Muscle of leg (tissue), 16 donors: ENCODE measurements around the gene DSCAM. TPM values are rescaled to one million over a fixed set of nuclear protein-coding genes. Genes with fewer than 3 reads are reported as not detected.
"Not testable (repeated sequence)": the region's sequence is repeated elsewhere in the genome, so short reads cannot be mapped to it uniquely, and the experiment has no call there.

Experiments
- DNase-seq: peaks from one replicate; pipeline ENCODE4 v3.0.0; 2013
- H3K27ac ChIP-seq: one replicate; pipeline ENCODE4 v1.5.1; 2013; ENCODE audit warnings: mild to moderate bottlenecking, low read length, control low read depth
- H3K27me3 ChIP-seq: one replicate; pipeline ENCODE4 v1.6.1; 2013; ENCODE audit warnings: low read length; ENCODE audit not compliant: control insufficient read depth, insufficient read depth
- H3K36me3 ChIP-seq: one replicate; pipeline ENCODE4 v1.6.1; 2013; ENCODE audit warnings: low read length; ENCODE audit not compliant: control insufficient read depth, insufficient read depth
- H3K4me1 ChIP-seq: one replicate; pipeline ENCODE4 v1.6.1; 2013; ENCODE audit warnings: low read length; ENCODE audit not compliant: control insufficient read depth, insufficient read depth
- H3K4me3 ChIP-seq: one replicate; pipeline ENCODE4 v1.5.1; 2013; ENCODE audit warnings: low read length, control low read depth
- H3K9me3 ChIP-seq: replicated peaks from 2 replicates; pipeline ENCODE4 v1.6.1; 2013; ENCODE audit warnings: low read depth, low read length; ENCODE audit not compliant: control insufficient read depth
- WGBS: methylation state at CpG from one replicate; pipeline ENCODE4 v1.1.5; 2013; ENCODE audit warnings: missing lambda C conversion rate; ENCODE audit not compliant: insufficient coverage; 5-methylcytosine and 5-hydroxymethylcytosine counted together
- long read RNA-seq, 11 donors: transcript quantifications; one replicate each; lab custom pipeline, GENCODE V29; 2026
- polyA plus RNA-seq, 8 donors: library from polyadenylated mRNA; unstranded; fragments of 120-200 nt; gene quantifications; one replicate each; pipeline versions ENCODE4 v1.2.1 to v1.2.3, GENCODE V29; 2013; ENCODE audit warnings: inconsistent platforms in 1 of 8, low replicate concordance in 1 of 8; ENCODE audit not compliant: insufficient read length in 8 of 8, insufficient read depth in 1 of 8
- total RNA-seq: library from RNA; stranded (reverse); fragments of 120-200 nt; gene quantifications from one replicate; pipeline ENCODE4 v1.2.4, GENCODE V29; 2013

The DSCAM gene
- total RNA-seq (1.9 TPM), polyA plus RNA-seq (1 to 10 TPM in 6 of 8 donors, under 1 TPM in 2; 0.89 to 2.0 (median 1.2) TPM)
- long read RNA-seq, donor 1: 0 reads
- long read RNA-seq, donor 2: 0 reads
- long read RNA-seq, donor 3: 0 reads
- long read RNA-seq, donor 4: 0 reads
- long read RNA-seq, donor 5: 0 reads
- long read RNA-seq, donor 6: 0 reads
- long read RNA-seq, donor 7: 0 reads
- long read RNA-seq, donor 8: 0 reads
- long read RNA-seq, donor 9: 0 reads
- long read RNA-seq, donor 10: 0 reads
- long read RNA-seq, donor 11: 0 reads

- no peaks in the 10 kb centered on the region for H3K36me3 ChIP-seq
- no peak for DNase-seq
- 1% methylated on average over 77 of the region's 94 CpGs for WGBS
- peak within 1 kb of the TSS; percentile 29 for H3K27ac ChIP-seq
- H3K27me3 ChIP-seq: peaks cover 31% of the 10 kb centered on the region
- peak within 1 kb of the TSS; percentile 31 for H3K4me3 ChIP-seq
- H3K4me1 ChIP-seq: peaks cover 3% of the 10 kb centered on the region
- no peaks in the 10 kb centered on the region for H3K9me3 ChIP-seq
Observed at GRCh38 chr21:40846587-40847411, at the start of gene DSCAM. Gene DSCAM, minus strand, starts transcription at chr21:40847158. Its CDS starts 497 bp downstream, at chr21:40846661.

GRCh38 chr21:40895697-40896096 lies 48.7 kb upstream of the DSCAM start:
- H3K36me3 ChIP-seq, H3K4me1 ChIP-seq, H3K9me3 ChIP-seq, H3K27ac ChIP-seq, H3K4me3 ChIP-seq, DNase-seq, H3K27me3 ChIP-seq: not testable (repeated sequence)
- WGBS: no CpG with 5 or more reads among the region's 3 CpGs

GRCh38 chr21:40886931-40887330 lies 40.0 kb upstream of the DSCAM start:
- H3K36me3 ChIP-seq: no peaks in the 10 kb centered on the region
- no peaks in the 10 kb centered on the region for H3K9me3 ChIP-seq
- no peaks in the 10 kb centered on the region for H3K4me1 ChIP-seq
- no peaks in the 10 kb centered on the region for H3K27me3 ChIP-seq
- no peak overlapping the region for H3K4me3 ChIP-seq
- no peak for DNase-seq
- no peak overlapping the region for H3K27ac ChIP-seq
- WGBS: 79% methylated on average over 2 of the region's 4 CpGs

GRCh38 chr21:40886006-40886405 lies 39.0 kb upstream of the DSCAM start:
- no peak for DNase-seq
- no peaks in the 10 kb centered on the region for H3K9me3 ChIP-seq
- no peaks in the 10 kb centered on the region for H3K27me3 ChIP-seq
- H3K4me1 ChIP-seq: no peaks in the 10 kb centered on the region
- no peak overlapping the region for H3K4me3 ChIP-seq
- H3K36me3 ChIP-seq: no peaks in the 10 kb centered on the region
- no peak overlapping the region for H3K27ac ChIP-seq
- 60% methylated on average over 1 of the region's 3 CpGs for WGBS

- H3K4me1 ChIP-seq: no peaks in the 10 kb centered on the region
- WGBS: 80% methylated on average over 3 of the region's 7 CpGs
- H3K9me3 ChIP-seq: no peaks in the 10 kb centered on the region
- H3K27me3 ChIP-seq: no peaks in the 10 kb centered on the region
- no peaks in the 10 kb centered on the region for H3K36me3 ChIP-seq
- no peak overlapping the region for H3K4me3 ChIP-seq
- H3K27ac ChIP-seq: no peak overlapping the region
- DNase-seq: no peak
Observed at GRCh38 chr21:40882192-40882915, 35.4 kb upstream of the DSCAM start.

- Histone ChIP-seq H3K27ac (no peak overlapping the region), H3K4me3 (no peak overlapping the region), H3K27me3 (no peaks in the 10 kb centered on the region), H3K4me1 (no peaks in the 10 kb centered on the region), H3K9me3 (no peaks in the 10 kb centered on the region), H3K36me3 (no peaks in the 10 kb centered on the region)
- no peak for DNase-seq
- no CpG with 5 or more reads among the region's 2 CpGs for WGBS
Observed at GRCh38 chr21:40881767-40882166, 34.8 kb upstream of the DSCAM start.

GRCh38 chr21:40871099-40871498 lies 24.1 kb upstream of the DSCAM start:
- Histone ChIP-seq H3K4me3 (no peak overlapping the region), H3K36me3 (no peaks in the 10 kb centered on the region)
- WGBS: no CpG with 5 or more reads among the region's 1 CpG

GRCh38 chr21:40863839-40864238 lies 16.9 kb upstream of the DSCAM start:
- 100% methylated on average over 1 of the region's 4 CpGs for WGBS

More at GRCh38 chr21:40871099-40871498, 24.1 kb upstream of the DSCAM start:
- Histone ChIP-seq H3K4me1 (no peaks in the 10 kb centered on the region), H3K27ac (no peak overlapping the region), H3K9me3 (peaks cover 2% of the 10 kb centered on the region), H3K27me3 (no peaks in the 10 kb centered on the region)
- DNase-seq: no peak

GRCh38 chr21:40858517-40858916 lies 11.6 kb upstream of the DSCAM start:
- no peak overlapping the region for H3K27ac ChIP-seq
- no peak overlapping the region for H3K4me3 ChIP-seq
- H3K4me1 ChIP-seq: peaks cover 6% of the 10 kb centered on the region
- no peak for DNase-seq
- H3K9me3 ChIP-seq: no peaks in the 10 kb centered on the region
- H3K36me3 ChIP-seq: no peaks in the 10 kb centered on the region
- peaks cover 4% of the 10 kb centered on the region for H3K27me3 ChIP-seq

More at GRCh38 chr21:40863839-40864238, 16.9 kb upstream of the DSCAM start:
- Histone ChIP-seq H3K36me3 (no peaks in the 10 kb centered on the region), H3K27me3 (no peaks in the 10 kb centered on the region), H3K9me3 (no peaks in the 10 kb centered on the region), H3K27ac (no peak overlapping the region), H3K4me3 (no peak overlapping the region), H3K4me1 (no peaks in the 10 kb centered on the region)
- no peak for DNase-seq
